CD4-positive, alpha-beta T cell treated with Interleukin-10 for 1 hour (primary cell): Measurements from ENCODE around the gene HNRNPL.
"Not testable (repeated sequence)": the region's sequence is repeated elsewhere in the genome, so short reads cannot be mapped to it uniquely, and the experiment has no call there.

Experiments used
- DNase-seq: peaks from one replicate; pipeline ENCODE4 v3.0.0-alpha.2; 2020

HNRNPL gene

GRCh38 chr19:38821230-38821825 is 28.5 kb downstream of the HNRNPL start:
- not testable (repeated sequence) for DNase-seq

- DNase-seq: no peak
Observed at GRCh38 chr19:38819231-38819920, 30.4 kb downstream of the HNRNPL start.

- no peak for DNase-seq
Observed at GRCh38 chr19:38817081-38817480, 32.7 kb downstream of the HNRNPL start.

GRCh38 chr19:38816131-38816750 is 33.5 kb downstream of the HNRNPL start:
- DNase-seq: no peak

GRCh38 chr19:38815059-38816001 is 34.5 kb downstream of the HNRNPL start:
- no peak for DNase-seq

GRCh38 chr19:38813932-38814331 is 35.9 kb downstream of the HNRNPL start:
- DNase-seq: not testable (repeated sequence)

GRCh38 chr19:38813323-38813722 is 36.5 kb downstream of the HNRNPL start:
- DNase-seq: no peak

GRCh38 chr19:38812841-38813320 is 36.9 kb downstream of the HNRNPL start, which contains the start of gene LGALS4:
Gene LGALS4, minus strand, starts transcription at chr19:38812945. Its CDS starts 59 bp downstream, at chr19:38812886.
- no peak for DNase-seq

GRCh38 chr19:38812009-38812840 is 37.6 kb downstream of the HNRNPL start:
- no peak for DNase-seq

GRCh38 chr19:38809592-38810252 is 40.1 kb downstream of the HNRNPL start:
- no peak for DNase-seq

- no peak for DNase-seq
Observed at GRCh38 chr19:38808741-38809140, 41.0 kb downstream of the HNRNPL start.

GRCh38 chr19:38807374-38808098 is 42.2 kb downstream of the HNRNPL start:
- not testable (repeated sequence) for DNase-seq

- DNase-seq: no peak
Observed at GRCh38 chr19:38806371-38806770, 43.4 kb downstream of the HNRNPL start.

GRCh38 chr19:38805180-38805579 is 44.6 kb downstream of the HNRNPL start:
- no peak for DNase-seq

GRCh38 chr19:38803543-38803942 is 46.2 kb downstream of the HNRNPL start:
- DNase-seq: no peak

- DNase-seq: no peak
Observed at GRCh38 chr19:38801359-38802095, 48.3 kb downstream of the HNRNPL start.

GRCh38 chr19:38800577-38801347 is 49.0 kb downstream of the HNRNPL start:
- no peak for DNase-seq

GRCh38 chr19:38799104-38799503 is 50.7 kb downstream of the HNRNPL start:
- no peak for DNase-seq

- not testable (repeated sequence) for DNase-seq
Observed at GRCh38 chr19:38797781-38798180, 52.0 kb downstream of the HNRNPL start.
